HepG2 (cell line): Measurements from ENCODE around the gene DQX1. TPM values are rescaled to one million over a fixed set of nuclear protein-coding genes. Genes with fewer than 3 reads are reported as not detected.

Experiments used
- ATF5 ChIP-seq: sonication (generic); formaldehyde crosslinking; IDR thresholded peaks from 2 replicates; pipeline ENCODE4 v1.4.0; 2020; ENCODE audit warnings: mild to moderate bottlenecking, low read depth, missing genetic modification reagents
- GZF1 ChIP-seq: sonication (generic); formaldehyde crosslinking; IDR thresholded peaks from 2 replicates; pipeline ENCODE4 v1.5.1; 2020; ENCODE audit warnings: mild to moderate bottlenecking, missing genetic modification reagents
- MAF1 ChIP-seq: sonication (generic); formaldehyde crosslinking; IDR thresholded peaks from 2 replicates; pipeline ENCODE4 v1.5.0; 2020; ENCODE audit warnings: missing genetic modification reagents, borderline replicate concordance
- MED13 ChIP-seq: sonication (generic); formaldehyde crosslinking; IDR thresholded peaks from 2 replicates; pipeline ENCODE4 v1.5.0; 2020; ENCODE audit warnings: missing genetic modification reagents
- MXD1 ChIP-seq: sonication (generic); formaldehyde crosslinking; IDR thresholded peaks from 2 replicates; pipeline ENCODE4 v1.4.0; 2020; ENCODE audit warnings: mild to moderate bottlenecking, missing genetic modification reagents
- NFE2 ChIP-seq: sonication (generic); formaldehyde crosslinking; IDR thresholded peaks from 2 replicates; pipeline ENCODE4 v1.4.0; 2020; ENCODE audit warnings: missing genetic modification reagents
- NR1H2 ChIP-seq: sonication (generic); formaldehyde crosslinking; IDR thresholded peaks from 2 replicates; pipeline ENCODE4 v1.8.1; 2022; ENCODE audit warnings: low read depth, missing genetic modification reagents, borderline replicate concordance
- PAF1 ChIP-seq: IDR thresholded peaks from 2 replicates; pipeline ENCODE4 v1.6.1; 2016; ENCODE audit warnings: missing genetic modification reagents, missing compliant biosample characterization
- PRPF4 ChIP-seq: fragments of 200-400 bp; formaldehyde crosslinking; IDR thresholded peaks from 2 replicates; pipeline ENCODE4 v1.6.1; 2016; ENCODE audit warnings: low read length, low read depth; ENCODE audit not compliant: poor library complexity, severe bottlenecking
- RAD51 ChIP-seq: fragments of 450-650 bp; IDR thresholded peaks from 2 replicates; pipeline ENCODE4 v1.6.1; 2016; ENCODE audit warnings: borderline replicate concordance
- RORA ChIP-seq: sonication (generic); formaldehyde crosslinking; IDR thresholded peaks from 2 replicates; pipeline ENCODE4 v1.5.0; 2020; ENCODE audit warnings: mild to moderate bottlenecking, missing genetic modification reagents, moderate library complexity
- TOPORS ChIP-seq: sonication (generic); formaldehyde crosslinking; IDR thresholded peaks from 2 replicates; pipeline ENCODE4 v1.8.0; 2023; ENCODE audit warnings: mild to moderate bottlenecking, missing genetic modification reagents
- ZFP90 ChIP-seq: sonication (generic); formaldehyde crosslinking; IDR thresholded peaks from 2 replicates; pipeline ENCODE4 v1.8.0; 2022; ENCODE audit warnings: missing genetic modification reagents, mild to moderate bottlenecking, inconsistent platforms, borderline replicate concordance
- ZMAT5 ChIP-seq: sonication (generic); formaldehyde crosslinking; IDR thresholded peaks from 2 replicates; pipeline ENCODE4 v1.5.0; 2020; ENCODE audit warnings: mild to moderate bottlenecking, low read depth, missing genetic modification reagents, borderline replicate concordance
- ZNF136 ChIP-seq: sonication (generic); formaldehyde crosslinking; IDR thresholded peaks from 2 replicates; pipeline ENCODE4 v1.8.1; 2022; ENCODE audit warnings: low read depth, mild to moderate bottlenecking, moderate library complexity, missing genetic modification reagents
- ZNF234 ChIP-seq: sonication (generic); formaldehyde crosslinking; conservative IDR thresholded peaks from 2 replicates; pipeline ENCODE4 v1.5.1; 2020; ENCODE audit warnings: mild to moderate bottlenecking, missing genetic modification reagents
- ZNF256 ChIP-seq: sonication (generic); formaldehyde crosslinking; conservative IDR thresholded peaks from 2 replicates; pipeline ENCODE4 v1.4.0; 2020; ENCODE audit warnings: missing genetic modification reagents
- ZNF331 ChIP-seq: sonication (generic); formaldehyde crosslinking; IDR thresholded peaks from 2 replicates; pipeline ENCODE4 v1.4.0; 2020; ENCODE audit warnings: missing genetic modification reagents
- ZNF335 ChIP-seq: sonication (generic); formaldehyde crosslinking; IDR thresholded peaks from 2 replicates; pipeline ENCODE4 v1.4.0; 2020; ENCODE audit warnings: missing genetic modification reagents
- ZNF383 ChIP-seq: sonication (generic); formaldehyde crosslinking; IDR thresholded peaks from 2 replicates; pipeline ENCODE4 v1.4.0; 2020; ENCODE audit warnings: missing genetic modification reagents, mild to moderate bottlenecking, borderline replicate concordance
- ZNF564 ChIP-seq: sonication (generic); formaldehyde crosslinking; IDR thresholded peaks from 2 replicates; pipeline ENCODE4 v1.8.1; 2023; ENCODE audit warnings: mild to moderate bottlenecking, missing genetic modification reagents
- ZNF577 ChIP-seq: sonication (generic); formaldehyde crosslinking; IDR thresholded peaks from 2 replicates; pipeline ENCODE4 v1.4.0; 2020; ENCODE audit warnings: mild to moderate bottlenecking, low read depth, missing genetic modification reagents, borderline replicate concordance
- ZNF703 ChIP-seq: sonication (generic); formaldehyde crosslinking; IDR thresholded peaks from 2 replicates; pipeline ENCODE4 v1.5.1; 2020; ENCODE audit warnings: missing genetic modification reagents, mild to moderate bottlenecking, moderate library complexity, borderline replicate concordance
- ZNF746 ChIP-seq: sonication (generic); formaldehyde crosslinking; IDR thresholded peaks from 2 replicates; pipeline ENCODE4 v1.8.0; 2022; ENCODE audit warnings: mild to moderate bottlenecking, missing genetic modification reagents
- ZNF777 ChIP-seq: sonication (generic); formaldehyde crosslinking; IDR thresholded peaks from 2 replicates; pipeline ENCODE4 v1.4.0; 2020; ENCODE audit warnings: missing genetic modification reagents
- ZSCAN20 ChIP-seq: sonication (generic); formaldehyde crosslinking; IDR thresholded peaks from 2 replicates; pipeline ENCODE4 v1.4.0; 2020; ENCODE audit warnings: missing genetic modification reagents, mild to moderate bottlenecking, borderline replicate concordance
- ZSCAN25 ChIP-seq: sonication (generic); formaldehyde crosslinking; IDR thresholded peaks from 2 replicates; pipeline ENCODE4 v1.8.0; 2022; ENCODE audit warnings: mild to moderate bottlenecking, missing genetic modification reagents
- polyA plus RNA-seq, 8 experiments: library from polyadenylated mRNA; depleted of rRNA in 3 of 8; stranded (reverse) in 7 of 8; unstranded in 1 of 8; fragments of >200 nt; fragmentation: Illumina TruSeq in 4 of 8; extraction: Trizol in 4 of 8; gene quantifications; 2 replicates each; pipeline versions ENCODE4 v1.2.1 to v1.2.3, GENCODE V29; 2011 to 2016; ENCODE audit warnings: low read depth in 4 of 8, missing spikeins in 1 of 8, mixed read lengths in 1 of 8; ENCODE audit not compliant: insufficient read depth in 1 of 8
- total RNA-seq, 5 experiments: library from RNA; depleted of rRNA; stranded (reverse); fragments of >200 nt; fragmentation: Illumina TruSeq; extraction: Trizol; gene quantifications; 2 replicates each; pipeline ENCODE4 v1.2.3, GENCODE V29; 2016; ENCODE audit warnings: low read depth in 1 of 5

The DQX1 gene
- total and polyA plus RNA-seq, 2 of the 13 experiments (the other 11 are each of a cell fraction or from before 2014, with no cell fraction given): 27.6 to 89.8 TPM

GRCh38 chr2:74482801-74483674 is 43.0 kb downstream of the DQX1 start, which contains the start of the genes CCDC142 and TTC31 (continued):
- TF ChIP-seq ZFP90 (CRISPR knock-in tag) (peak; percentile 76; the same call in 1 of the 2 replicates), ZNF703 (CRISPR knock-in tag) (peak; percentile 62; the same call in 1 of the 2 replicates), NR1H2 (no peak), ZNF577 (no peak), ZSCAN25 (peak; percentile 73; the same call in 1 of the 2 replicates), ZNF777 (CRISPR knock-in tag) (no peak; the same call in 1 of the 2 replicates), MXD1 (CRISPR knock-in tag) (no peak), ZNF383 (CRISPR knock-in tag) (peak; percentile 84; the same call in 1 of the 2 replicates), ZNF331 (CRISPR knock-in tag) (peak; percentile 20), ZNF234 (CRISPR knock-in tag) (no peak), MAF1 (CRISPR knock-in tag) (0 out of 2 replicates have a peak, but pooled peaks have one; percentile 66), ZSCAN20 (0 out of 2 replicates have a peak, but pooled peaks have one; percentile 58), PAF1 (CRISPR knock-in tag) (no peak), ZNF335 (CRISPR knock-in tag) (peak; percentile 93), GZF1 (CRISPR knock-in tag) (peak; percentile 77), ZNF746 (CRISPR knock-in tag) (peak; percentile 91; the same call in 1 of the 2 replicates), ATF5 (no peak), MED13 (CRISPR knock-in tag) (peak; percentile 43; the same call in 1 of the 2 replicates), ZNF256 (CRISPR knock-in tag) (no peak), ZNF564 (CRISPR knock-in tag) (peak; percentile 79; the same call in 1 of the 2 replicates), PRPF4 (no peak), RORA (no peak), NFE2 (CRISPR knock-in tag) (no peak), ZNF136 (CRISPR knock-in tag) (peak; percentile 74), RAD51 (no peak), TOPORS (no peak; the same call in 1 of the 2 replicates), ZMAT5 (CRISPR knock-in tag) (no peak)
